DMS79 treated with DMSO at 0.1 percent for 48 hours (cell line): ENCODE data around the gene SMIM31.
A peak's percentile ranks its signal among the peaks of the same experiment; 100 is the strongest.

ENCODE experiments used
- DNase-seq: peaks from one replicate; lab custom pipeline; 2025; lab: John Stamatoyannopoulos, UW

SMIM31 gene

DNA sequence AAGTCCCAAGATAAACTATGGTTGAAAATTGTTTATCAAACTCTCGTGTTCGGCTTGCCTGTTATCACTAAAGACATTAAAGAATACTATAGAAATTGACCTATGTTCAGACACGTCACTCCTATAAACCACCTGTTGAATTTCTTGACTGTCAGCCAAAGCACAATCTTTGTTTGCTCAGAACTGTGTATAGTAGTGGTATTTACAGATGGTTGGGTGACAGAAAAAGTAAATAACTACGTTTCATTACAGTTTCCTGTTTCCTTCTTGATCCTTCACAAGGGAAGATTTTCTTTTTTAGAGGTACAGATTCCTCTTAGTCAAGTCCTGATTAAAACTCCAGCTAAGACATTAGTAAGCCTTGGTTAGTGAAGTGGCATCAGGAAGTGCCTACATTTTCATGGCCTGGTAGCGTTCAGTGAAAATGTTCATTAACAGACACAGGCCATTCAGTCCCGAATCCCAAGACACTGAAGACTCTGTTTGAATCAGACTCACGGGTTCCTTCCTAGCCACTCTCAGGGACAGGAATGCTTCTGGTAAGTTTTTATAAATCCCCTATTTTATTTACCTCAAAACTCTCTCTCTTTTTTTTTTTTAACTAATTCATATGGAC is at the start of gene SMIM31:
Gene SMIM31 (plus strand): TSS at position 259 of the 616 bp plus-strand sequence. CDS start 16,313 bp downstream, outside the sequence.
- no peak for DNase-seq

DNA sequence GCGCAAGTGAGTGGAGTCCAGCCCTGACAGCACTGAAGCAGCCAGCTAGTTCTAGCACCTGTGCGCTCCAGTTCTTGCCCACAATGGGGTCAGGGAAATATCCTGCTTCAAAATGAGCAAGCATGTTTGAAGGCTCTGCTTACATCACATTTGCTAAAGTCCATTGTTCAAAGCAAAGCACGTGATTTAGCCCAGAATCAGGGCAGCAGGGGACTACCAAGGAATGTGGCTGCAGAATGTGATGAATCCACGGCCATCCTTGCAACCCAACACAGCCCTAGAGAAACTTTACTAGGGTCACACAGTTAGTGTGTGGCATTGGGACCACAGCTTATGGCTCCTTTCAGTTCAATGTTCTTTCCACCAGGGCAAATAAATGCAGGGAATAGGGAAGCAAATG is 47.3 kb upstream of the SMIM31 start:
- no peak for DNase-seq

DNA sequence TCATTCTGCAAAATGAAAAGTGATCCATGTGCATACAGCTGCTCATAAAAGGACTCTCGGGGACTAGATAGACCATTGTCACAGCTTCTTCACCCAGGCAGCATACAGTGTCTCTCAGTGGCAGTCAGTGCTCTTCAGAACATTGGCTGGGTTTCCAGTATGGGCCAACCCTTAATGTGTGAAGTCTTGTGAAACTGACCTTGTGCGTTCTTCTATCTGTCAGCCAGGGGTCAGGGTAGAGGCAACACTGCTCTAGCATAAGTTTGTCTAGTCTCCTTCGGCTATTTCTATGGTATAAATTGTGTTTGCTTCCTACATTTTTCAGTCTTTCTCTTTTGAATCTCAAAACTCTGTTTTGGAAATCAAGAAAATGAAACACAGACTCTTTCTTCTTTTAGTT is 37.0 kb upstream of the SMIM31 start:
- no peak for DNase-seq

DNA sequence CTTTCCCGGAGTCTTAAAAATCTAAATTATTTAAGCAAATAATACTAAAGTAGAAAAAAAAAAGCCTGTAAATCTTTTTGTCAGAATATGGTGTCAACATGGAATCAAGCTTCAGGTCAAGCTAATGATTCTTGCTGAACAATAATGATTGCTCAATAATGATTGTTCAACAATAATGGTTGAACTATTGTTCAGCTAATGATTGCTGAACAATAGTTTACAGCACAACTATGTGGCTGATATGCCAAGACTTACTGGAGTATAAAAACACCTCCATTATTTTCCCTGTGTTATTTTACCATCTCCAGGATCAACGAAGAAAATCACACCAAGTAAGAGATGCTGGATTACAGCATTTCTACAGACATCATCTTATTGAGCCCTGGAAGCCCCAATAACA is 35.1 kb upstream of the SMIM31 start:
- DNase-seq, result no peak

DNA sequence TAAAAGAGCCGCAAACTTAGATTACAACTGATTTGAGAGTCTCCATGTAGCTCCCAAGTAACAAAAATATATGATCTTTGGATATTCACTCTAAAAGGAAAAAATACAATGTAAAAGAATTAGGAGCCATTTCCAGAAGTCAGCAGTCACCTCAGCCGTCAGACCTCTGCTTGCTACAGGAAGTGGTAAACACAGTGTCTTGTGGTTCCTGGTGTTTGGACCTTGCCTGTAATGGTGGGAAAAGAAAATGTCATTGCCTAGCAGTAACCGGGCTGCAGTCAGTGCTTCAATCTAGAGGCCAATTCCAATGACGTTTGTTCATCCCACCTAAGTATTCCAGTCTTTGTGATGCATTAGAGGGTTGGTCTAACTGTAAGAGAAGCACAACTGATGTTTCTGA is 28.9 kb upstream of the SMIM31 start:
- no peak for DNase-seq

DNA sequence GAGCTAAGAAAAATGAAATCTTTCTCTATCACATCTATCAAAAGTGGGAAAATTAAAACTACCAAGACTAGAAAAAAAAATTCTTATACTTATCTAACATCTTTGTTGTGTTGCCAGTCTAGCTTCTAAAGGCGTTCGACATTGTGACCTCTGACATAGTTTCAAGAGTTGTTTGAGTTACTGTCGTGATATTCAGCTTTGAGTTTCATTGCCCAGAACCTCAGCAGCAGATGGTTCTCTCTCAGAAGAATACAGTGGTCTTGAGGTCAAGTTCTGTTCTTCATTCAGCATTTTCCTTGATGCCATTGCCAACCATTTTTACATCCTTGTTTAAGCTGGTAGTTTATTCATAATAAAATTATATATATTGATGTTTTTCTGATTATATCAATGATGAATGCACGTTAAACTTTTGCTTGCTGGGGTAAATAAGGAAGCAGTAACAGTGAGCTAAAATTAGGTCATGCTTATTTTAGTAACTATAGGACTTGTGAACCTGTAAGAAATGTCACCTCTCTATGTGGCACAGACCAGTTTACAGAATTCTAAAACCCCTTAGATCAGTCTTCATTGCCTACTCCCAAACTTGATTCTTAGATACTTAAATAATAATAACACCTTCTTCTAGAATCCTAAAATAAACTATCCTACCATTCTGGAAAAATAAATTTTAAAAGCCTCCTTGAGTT is 23.1 kb upstream of the SMIM31 start:
- DNase-seq, result no peak

DNA sequence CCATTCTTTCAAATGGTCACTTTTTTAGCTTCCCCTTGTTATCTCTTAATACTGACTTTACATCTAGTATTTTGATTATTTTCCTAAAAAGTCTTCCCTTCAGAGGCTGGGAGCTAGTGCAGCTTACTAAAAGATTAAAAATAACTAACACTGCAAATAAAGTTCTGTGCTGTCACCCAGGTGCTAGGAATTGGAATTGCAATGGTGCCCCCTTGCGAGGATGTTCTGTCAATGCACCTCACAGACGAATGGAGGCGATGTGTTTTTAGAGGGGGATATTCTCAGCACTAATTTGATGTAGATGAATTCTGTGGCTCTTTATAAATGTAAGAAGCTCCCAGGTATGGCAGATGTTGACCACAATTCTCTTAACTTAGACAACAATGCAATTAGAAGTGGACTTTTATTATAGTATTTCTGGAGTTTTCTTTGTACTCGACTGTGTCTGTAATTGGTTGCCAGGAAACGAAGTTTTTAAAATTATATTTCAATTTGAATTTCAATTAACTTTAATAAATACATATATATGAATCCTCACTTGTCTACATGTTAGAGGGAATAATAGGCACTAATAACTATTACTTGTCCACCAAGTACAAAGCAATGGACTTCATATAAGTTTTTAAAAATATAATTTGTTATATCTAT is 22.0 kb upstream of the SMIM31 start:
- peak; percentile 7 for DNase-seq

DNA sequence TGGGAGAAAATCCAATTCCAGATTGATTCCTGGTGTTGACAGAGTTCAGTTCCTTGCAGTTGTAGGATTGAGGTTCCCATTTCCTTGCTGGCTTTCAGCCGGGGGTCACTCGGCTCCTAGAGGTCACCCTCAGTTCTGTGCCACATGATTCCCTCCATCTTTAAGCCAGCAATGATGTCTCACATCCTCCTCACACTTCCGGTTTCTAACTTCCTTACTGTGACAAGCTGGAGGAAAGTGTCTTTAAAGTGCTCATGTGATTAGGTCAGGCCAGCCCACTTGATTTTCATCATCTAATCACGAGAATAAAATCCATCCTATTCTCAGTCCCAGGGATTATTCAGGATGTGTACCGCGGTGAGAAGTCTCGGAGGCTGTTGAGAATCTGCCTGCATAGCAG is 19.4 kb upstream of the SMIM31 start:
- DNase-seq, result no peak

DNA sequence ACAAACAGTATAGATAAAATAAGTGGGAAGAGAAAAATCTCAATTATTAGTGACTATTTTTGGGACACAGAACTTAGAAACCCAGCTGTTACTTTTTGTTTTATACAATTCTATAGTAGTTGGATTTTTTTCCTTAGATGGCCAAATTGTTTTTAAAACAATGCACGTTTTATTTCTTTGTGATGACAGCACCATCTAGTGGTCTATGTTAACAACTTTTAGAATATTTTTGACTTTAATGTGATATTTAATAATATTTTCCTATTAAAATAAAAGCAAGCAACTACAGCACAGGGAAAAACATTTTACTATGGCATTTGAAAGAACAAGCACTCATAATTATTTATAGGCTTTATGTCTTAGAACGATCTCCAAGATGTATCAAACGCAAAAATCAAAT is 5.6 kb upstream of the SMIM31 start:
- peak; percentile 11 for DNase-seq

DNA sequence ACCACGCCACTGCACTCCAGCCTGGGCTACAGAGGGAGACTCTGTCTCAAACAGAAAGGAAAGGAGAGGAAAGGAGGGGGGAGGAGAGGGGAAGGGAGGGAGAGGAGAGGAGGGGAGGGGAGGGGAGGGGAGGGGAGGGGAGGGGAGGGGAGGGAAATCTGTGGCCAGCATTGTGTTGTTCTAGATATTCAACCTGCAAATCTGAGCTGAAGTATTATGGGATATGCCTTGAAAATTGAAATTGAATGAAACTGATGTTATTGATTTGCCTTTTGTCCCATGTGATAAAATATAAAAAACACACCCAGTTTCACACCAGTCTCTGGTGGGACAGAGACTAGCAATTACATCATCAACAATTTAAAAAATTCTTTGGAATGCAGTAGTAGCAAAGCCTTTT is 1.5 kb downstream of the SMIM31 start:
- DNase-seq, result no peak

DNA sequence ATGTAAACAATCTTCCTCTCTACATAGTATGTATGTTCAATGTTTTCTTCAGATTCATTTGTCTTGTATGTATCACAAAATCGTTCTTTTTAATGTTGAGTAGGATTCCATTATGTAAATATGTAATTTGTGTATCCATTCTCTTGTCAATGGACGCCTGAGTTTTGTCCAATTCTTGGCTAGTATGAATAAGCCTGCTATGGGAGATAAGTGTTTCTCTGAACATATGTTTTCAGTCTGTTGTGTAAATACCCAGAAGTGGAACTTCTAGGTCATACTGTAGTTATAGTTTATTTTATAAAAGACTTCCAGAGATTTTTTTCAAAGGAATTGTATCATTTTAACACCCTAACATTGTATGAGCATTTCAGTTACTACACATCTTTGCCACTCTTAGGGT is 2.8 kb downstream of the SMIM31 start:
- DNase-seq, result no peak

DNA sequence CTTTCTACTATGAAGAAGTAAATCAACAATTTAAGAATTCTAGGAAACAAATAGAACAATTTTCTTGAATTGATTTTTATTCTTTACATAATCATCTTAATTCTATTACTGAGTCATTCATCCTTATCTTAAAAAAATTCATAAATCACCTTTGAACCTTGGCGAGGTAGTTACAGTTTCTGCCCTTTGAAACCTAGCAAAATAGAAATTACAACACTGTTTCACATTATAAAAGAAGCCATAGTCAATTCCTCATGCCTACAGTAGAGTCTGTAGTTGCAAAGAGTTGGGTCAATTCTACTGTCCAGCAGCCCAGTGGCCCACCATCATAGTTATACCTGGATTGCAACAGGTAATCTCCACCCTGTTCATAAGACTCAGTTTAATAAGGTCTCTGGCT is 7.3 kb downstream of the SMIM31 start:
- DNase-seq, result no peak

DNA sequence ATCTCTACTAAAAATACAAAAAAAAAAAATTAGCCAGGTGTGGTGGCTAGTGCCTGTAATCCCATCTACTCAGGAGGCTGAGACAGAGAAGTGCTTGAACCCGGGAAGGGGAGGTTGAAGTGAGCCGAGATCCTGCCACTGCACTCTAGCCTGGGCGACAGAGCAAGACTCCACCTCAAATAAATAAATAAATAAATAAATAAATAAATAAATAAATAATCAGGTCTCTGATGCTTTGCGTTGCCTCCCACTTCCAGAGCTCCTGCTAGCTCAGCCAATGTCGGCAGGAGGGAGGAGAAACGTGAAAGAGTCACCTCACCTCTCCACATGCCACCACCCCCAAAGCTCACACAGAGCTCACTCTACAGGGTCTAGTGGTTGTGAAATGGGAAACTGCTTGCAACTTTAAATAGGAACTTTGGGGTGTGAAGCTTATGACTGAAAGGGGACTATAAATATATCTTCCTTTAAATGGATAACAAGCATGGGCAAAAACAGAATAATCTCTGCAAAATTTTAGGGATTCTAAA is 7.9 kb downstream of the SMIM31 start:
- no peak for DNase-seq

DNA sequence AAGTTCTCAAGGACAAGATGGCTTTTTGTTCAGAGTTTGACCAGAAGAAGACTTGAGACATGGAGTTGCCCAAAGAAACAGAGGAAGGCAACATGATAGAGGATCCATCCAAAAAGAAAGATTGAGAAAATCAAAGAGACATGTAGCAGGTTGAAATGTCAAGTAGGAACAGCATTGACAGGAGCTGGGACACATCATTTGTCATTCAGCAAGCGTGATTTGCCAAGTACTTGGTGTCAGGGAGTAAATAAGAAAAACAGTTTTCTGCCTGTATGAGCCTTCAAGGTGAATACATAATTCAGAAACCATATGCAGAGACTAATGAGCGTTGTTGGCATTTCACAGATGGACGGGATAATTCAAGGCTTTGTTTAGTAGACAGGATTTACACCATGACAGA is 11.2 kb downstream of the SMIM31 start:
- no peak for DNase-seq

DNA sequence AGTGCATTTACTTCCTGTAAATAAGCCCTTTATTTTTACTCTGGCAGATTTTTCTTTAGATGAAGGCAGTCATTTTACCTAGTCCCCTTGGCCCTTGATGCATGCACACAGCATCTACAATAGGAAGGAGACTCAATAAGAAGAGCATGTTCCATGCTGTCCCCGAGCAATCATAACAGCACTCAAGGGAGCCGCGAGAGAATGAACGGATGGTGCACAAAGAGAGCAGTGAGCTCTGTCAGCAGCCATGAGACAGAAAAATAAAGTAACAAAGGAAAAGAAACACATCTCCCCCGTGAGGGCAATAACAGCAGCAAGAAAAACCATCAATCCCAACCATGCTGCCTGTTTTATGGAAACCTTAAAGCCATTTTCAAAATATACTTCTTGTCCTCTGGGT is 11.9 kb downstream of the SMIM31 start:
- no peak for DNase-seq

DNA sequence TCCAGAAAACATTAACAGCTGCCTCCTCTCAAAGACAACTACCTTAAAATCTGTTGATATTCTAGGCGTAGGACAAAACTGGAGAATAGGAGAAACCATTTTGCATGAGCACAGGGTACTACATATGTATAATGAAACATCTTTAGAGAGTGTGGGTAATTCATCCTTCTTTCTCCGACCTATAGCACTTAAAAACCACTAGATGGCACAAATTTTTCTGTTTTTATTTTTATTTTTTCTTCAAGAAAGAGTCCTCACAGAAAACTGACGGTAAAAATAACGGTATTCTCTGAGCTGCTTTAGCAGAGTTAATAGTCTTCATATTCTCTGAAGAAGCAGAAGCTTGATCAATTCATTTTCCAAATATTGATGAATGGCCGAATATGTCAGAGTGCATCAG is 14.6 kb downstream of the SMIM31 start:
- peak; percentile 4 for DNase-seq

DNA sequence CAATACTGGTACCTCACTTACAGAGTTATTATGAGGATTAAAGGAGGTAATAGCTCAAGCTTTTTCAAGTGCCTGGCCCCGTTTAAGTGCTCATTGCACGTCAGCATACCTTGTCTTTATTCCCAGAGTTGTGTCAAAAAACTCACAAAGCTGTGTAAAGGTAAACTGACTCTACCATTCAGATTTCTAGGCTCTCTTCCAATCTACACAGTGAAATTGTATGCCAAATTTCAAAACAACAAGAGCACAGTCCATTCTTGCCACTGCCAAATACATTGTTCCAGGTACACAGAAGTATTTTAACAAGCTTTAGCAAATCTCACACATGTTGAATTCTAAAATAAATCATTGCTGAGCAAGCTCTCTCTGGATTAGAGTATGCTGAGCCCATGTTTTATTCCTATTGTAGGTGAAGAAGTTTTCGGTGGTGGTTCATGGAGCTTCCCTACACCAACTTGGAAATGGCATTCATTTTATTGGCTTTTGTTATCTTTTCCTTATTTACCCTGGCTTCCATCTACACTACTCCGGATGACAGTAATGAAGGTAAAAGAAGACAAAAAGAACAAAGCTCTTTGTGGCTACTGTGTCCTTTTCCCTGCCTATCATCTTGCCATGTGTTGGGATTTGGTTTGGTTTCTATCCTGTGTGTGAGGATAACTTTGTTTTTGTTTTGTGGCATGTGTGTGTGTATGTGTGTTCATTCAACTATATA is 16.2 kb downstream of the SMIM31 start:
- DNase-seq, result no peak

DNA sequence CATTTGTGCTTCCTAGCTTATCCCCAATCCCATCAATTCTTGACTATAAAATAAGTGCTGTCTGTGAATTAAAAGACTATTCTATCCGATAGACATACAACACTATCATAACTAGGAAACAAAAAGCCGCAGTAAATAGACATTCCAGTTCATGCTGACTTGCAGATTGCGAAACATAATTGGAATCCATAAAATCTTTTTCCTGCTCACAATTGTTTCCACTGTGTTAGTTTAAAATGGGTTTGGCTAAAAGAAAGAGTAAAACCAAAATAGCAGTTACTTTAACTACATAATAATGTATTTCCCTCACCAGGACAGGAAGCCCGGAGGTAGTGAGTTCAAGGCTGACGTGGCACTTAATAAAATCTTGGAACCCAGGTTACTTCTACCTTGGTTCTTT is 17.2 kb downstream of the SMIM31 start:
- DNase-seq, result no peak

DNA sequence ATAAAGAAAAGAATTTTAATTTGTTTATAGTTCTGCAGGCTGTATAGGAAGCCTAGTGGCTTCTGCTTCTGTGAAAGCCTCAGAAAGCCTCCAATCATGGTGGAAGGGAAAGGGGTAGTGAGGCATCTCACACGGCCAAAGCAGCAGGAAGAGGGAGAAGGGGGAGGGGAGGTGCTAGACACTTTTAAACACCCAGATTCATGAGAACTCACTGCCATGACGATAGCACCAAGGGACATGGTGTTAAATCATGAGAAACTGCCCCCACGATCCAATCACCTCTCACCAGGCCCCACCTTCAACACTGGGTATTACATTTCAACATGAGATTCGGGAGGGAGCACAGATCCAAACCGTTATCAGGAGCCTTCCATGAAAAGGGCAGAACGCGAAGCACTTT is 18.1 kb downstream of the SMIM31 start:
- DNase-seq, result no peak

DNA sequence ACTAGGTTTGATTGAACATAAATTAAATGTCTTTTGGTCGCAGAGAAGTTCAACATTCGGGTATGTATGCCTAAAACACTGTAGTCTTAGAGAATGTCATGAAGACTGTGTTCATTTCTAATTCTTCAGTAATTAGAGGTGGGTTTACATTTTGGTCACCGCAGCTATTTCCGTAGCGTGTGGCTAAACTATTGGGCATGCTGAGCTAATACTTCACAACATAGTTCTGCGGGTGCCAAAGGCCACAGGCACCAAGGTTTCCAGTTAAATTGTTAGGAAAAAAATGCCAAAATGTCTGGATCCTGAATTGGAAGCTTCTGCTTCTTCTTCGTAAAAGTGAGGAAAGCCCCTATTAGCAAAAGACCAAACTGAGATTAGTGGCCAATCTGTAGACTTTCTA is 25.1 kb downstream of the SMIM31 start:
- no peak for DNase-seq

DNA sequence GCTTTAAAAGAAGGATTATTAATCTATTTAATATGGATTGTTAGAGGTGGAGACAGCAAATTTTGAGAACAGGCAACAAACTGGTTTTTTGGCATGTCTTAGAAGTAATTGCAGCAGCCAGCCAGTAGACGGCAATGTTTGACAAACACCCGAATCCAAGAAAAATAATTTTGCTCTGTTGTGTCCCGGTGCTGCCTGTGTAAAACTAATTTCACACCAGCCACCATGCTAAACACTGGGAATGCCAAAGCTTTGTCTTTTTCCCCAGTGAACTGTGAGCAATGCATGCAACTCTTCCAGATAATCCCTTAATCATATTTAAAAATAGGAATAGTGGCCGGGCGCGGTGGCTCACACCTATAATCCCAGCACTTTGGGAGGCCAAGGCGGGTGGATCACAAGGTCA is 25.9 kb downstream of the SMIM31 start:
- DNase-seq, result peak; percentile 8

DNA sequence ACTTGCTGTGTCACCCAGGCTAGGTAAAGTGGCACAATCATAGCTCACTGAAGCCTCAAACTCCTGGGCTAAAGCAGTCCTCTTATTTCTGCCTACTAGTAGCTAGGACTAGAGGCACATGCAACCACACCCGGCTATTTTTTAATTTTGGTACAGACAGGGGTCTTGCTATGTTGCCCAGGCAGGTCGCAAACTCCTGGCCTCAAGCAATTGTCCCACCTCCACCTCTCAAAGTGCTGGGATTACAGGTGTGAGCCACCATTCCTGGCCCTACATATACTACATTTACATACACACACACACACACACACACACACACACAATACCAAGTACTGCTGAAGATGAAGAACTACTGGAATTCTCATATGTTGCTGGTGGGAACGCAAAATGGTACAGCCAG is 26.9 kb downstream of the SMIM31 start:
- no peak for DNase-seq

DNA sequence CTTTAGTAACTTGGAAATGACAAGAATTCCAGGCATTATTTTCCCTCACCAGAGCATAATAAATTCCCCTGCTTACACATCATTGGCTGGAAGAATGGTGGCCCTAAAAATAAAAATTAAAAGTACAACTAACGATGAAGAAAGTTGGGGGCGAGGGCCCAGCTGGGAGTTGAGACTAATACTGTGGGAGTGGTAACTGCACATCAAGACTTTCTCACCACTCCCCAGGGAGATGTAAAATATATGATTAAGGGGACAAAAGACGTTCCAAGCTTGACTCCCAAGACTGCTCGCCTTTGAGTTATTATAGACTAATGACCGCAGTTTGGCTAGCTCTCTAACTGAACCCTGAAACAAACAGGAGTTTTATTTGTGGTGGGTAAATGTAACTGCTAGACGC is 30.0 kb downstream of the SMIM31 start:
- DNase-seq, result no peak
